ENCODE results near the gene FKBP3. TPM values are rescaled to one million over a fixed set of nuclear protein-coding genes. Genes with fewer than 3 reads are reported as not detected.

Gene FKBP3
- polyA plus RNA-seq, 1 experiment: 105 TPM

- Histone ChIP-seq H3K9me3 (ENCODE audit: control insufficient read depth, insufficient read depth, low read length) (no peaks in the 10 kb centered on the region), H3K4me3 (ENCODE audit: low read depth, low read length) (no peak overlapping the region), H3K27ac (ENCODE audit: low read depth, low read length) (no peak overlapping the region), H3K27me3 (ENCODE audit: control insufficient read depth, insufficient read depth, low read length) (no peaks in the 10 kb centered on the region)
- CTCF ChIA-PET: interaction anchor here (0.5 kb wide), 1 partner anchor 112 kb away, joined by 3 read pairs; no protein-coding TSS in a partner anchor
- DNase-seq (ENCODE audit: low read depth, low spot score): no peak
- POLR2A ChIA-PET: no interaction called here
- no peak for TF ChIP-seq CTCF (IDR thresholded peaks at IDR 0.05; ENCODE audit: low read depth, low read length)
These were observed 67.6 kb downstream of the FKBP3 start for GRCh38 chr14:45066667-45067066.

DNA sequence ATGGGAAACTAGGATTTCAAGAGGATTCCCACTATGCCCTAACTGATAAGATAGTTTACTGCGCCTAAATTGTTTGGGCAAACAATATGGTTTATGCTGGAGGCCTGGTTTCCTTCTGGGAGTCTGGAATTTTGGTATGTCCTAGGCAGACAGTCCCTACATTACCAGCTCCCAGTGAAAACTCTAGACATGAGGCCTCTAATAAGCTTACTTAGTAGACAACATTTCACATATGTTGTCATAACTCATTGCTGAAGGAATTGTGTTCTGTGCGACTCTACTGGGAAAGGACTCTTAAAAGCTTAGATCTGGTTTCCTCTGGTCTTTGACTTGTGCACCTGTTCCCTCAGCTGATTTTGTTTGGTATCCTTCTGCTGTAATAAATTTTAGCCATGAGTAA is 68.3 kb downstream of the FKBP3 start:
- ChIA-PET POLR2A (no interaction called here), CTCF (no interaction called here)
- H3K4me3 ChIP-seq (ENCODE audit: low read depth, low read length): no peak overlapping the region
- TF ChIP-seq CTCF (IDR thresholded peaks at IDR 0.05; ENCODE audit: low read depth, low read length): no peak
- no peaks in the 10 kb centered on the region for H3K9me3 ChIP-seq (ENCODE audit: control insufficient read depth, insufficient read depth, low read length)
- H3K27ac ChIP-seq (ENCODE audit: low read depth, low read length): no peak overlapping the region
- no peaks in the 10 kb centered on the region for H3K27me3 ChIP-seq (ENCODE audit: control insufficient read depth, insufficient read depth, low read length)
- DNase-seq (ENCODE audit: low read depth, low spot score): no peak

Small RNA genes within 50 kb of the gene (small RNA-seq; reads per million reads assigned to genes)
- gene RF00151 (ENCODE audit: insufficient read length, low read depth) (not detected), gene SNORD127 (ENCODE audit: insufficient read length, low read depth) (933 reads per million, percentile 96 among the genes with 10 or more reads in this experiment)

Other genes starting within 250 kb of the FKBP3 start
- 4.8 and 5.9 TPM in 2 replicates for gene KLHL28, start 172.5 kb downstream of the FKBP3 start, polyA plus RNA-seq (2011; rRNA removed)
- 8.3 and 13.2 TPM in 2 replicates for gene TOGARAM1, start 172.3 kb downstream of the FKBP3 start, polyA plus RNA-seq (2011; rRNA removed)
- 33.0 and 48.6 TPM in 2 replicates for gene PRPF39, start 50.4 kb downstream of the FKBP3 start, polyA plus RNA-seq (2011; rRNA removed)
- 1.5 and 2.8 TPM in 2 replicates for gene FANCM, start 1.4 kb upstream of the FKBP3 start, polyA plus RNA-seq (2011; rRNA removed)
- gene MIS18BP1, start 118.7 kb upstream of the FKBP3 start, polyA plus RNA-seq (2011; rRNA removed): 8.9 and 12.9 TPM in 2 replicates

All from AG04450 (cell line).